Activated B cell treated with CpG ODN at 0.5 μM for 24 hours (primary cell): ENCODE results near the gene ACADVL. TPM values are rescaled to one million over a fixed set of nuclear protein-coding genes. Genes with fewer than 3 reads are reported as not detected.

Source experiments
- ATAC-seq: fragments of 200-7000 bp; cut with Tn5 transposase; one replicate; pipeline ENCODE4 v1.10.0; 2021; ENCODE audit warnings: low read depth, mild to moderate bottlenecking, moderate library complexity
- CTCF ChIA-PET: fragments of 350-600 bp; sonication (Branson Sonifier 250); formaldehyde crosslinking; loops from one replicate; lab custom pipeline; 2021; ENCODE audit warnings: antibody characterized with exemption; lab: Charles Lee
- POLR2A ChIA-PET: fragments of 350-600 bp; sonication (Branson Sonifier 250); formaldehyde crosslinking; loops from one replicate; lab custom pipeline; 2021; ENCODE audit warnings: antibody characterized with exemption; lab: Charles Lee
- DNase-seq: peaks from one replicate; pipeline ENCODE4 v3.0.0; 2022
- H3K27ac Mint-ChIP-seq: one replicate; pipeline ENCODE4 v1.8.0; 2020; ENCODE audit warnings: mixed read lengths
- H3K27me3 Mint-ChIP-seq: one replicate; pipeline ENCODE4 v1.8.0; 2021; ENCODE audit warnings: mixed read lengths
- H3K36me3 Mint-ChIP-seq: one replicate; pipeline ENCODE4 v1.8.0; 2021; ENCODE audit warnings: low read depth, mixed read lengths
- H3K4me1 Mint-ChIP-seq: one replicate; pipeline ENCODE4 v1.8.0; 2021; ENCODE audit warnings: mixed read lengths
- H3K4me3 Mint-ChIP-seq: one replicate; pipeline ENCODE4 v1.8.0; 2020; ENCODE audit warnings: mild to moderate bottlenecking, mixed read lengths
- H3K9me3 Mint-ChIP-seq: one replicate; pipeline ENCODE4 v1.8.0; 2020; ENCODE audit warnings: mixed read lengths
- intact Hi-C: fragments of 100-400 bp; cut with micrococcal nuclease; formaldehyde crosslinking; loops from one replicate; pipeline ENCODE4 v1.15.1; 2024
- total RNA-seq: library from RNA; stranded (reverse); gene quantifications from 2 replicates; pipeline ENCODE4 v1.2.3, GENCODE V29; 2022
- TF ChIP-seq, protein P1 (sequence below): fragments of 200-600 bp; IDR thresholded peaks from one replicate; pipeline ENCODE4 v1.8.0; 2022; ENCODE audit warnings: antibody characterized with exemption, mild to moderate bottlenecking

Gene ACADVL
- total RNA-seq, 1 donor from 2014 or later = 469 TPM

DNA sequence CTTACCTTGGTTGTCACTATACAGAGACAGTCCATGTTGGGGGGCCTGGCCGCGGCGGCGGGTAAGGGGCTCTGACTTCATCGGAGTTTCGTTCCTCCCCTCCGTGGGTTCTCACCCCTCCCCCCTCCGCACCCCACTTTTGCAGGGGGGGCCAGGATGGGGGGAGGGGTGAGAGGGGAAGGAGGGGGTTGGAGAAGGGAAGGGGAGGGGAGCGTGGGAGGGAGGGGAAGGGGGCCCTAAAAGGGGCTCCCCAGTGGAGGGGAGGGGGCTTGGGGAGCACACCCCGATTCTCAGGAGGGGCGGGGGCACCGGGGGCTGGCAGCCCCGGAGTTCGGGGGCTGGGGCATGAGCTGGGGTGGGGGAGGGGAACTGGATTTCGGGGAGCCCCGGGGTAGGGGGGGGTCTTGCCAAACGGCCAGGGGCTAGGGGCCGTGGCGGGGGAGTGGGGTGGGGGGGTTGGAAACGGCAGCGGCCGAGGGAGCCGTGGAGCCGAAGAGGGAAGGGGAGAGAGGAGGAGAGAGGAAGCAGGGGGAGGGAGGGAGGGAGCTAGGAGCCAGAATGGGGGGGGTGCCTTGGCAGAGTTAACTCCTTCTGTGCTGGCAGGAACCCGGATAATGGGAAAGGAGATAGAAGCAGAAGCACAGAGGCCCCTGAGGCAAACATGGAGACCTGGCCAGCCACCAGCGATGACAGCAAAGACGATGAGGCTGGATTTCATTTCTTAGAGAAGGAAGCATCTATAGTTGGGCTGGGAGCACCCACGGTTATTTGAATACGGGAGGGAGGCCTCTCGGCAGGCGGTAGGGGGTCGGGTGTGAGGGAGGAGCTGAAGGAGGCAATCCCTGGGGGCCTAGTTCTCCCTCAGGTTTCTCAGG is 2.4 kb upstream of the ACADVL start:
- intact Hi-C loops = loop anchor here (5.0 kb wide), 1 partner anchor 135 kb away; the partner anchor contains the start of gene KCTD11
- H3K27me3 Mint-ChIP-seq = no peaks in the 10 kb centered on the region
- POLR2A ChIA-PET = interaction anchor here (0.8 to 10.5 kb wide), 2 partner anchors 19 to 92 kb away, joined by 3 to 245 read pairs; partner anchors contain the start of genes DVL2, GABARAP and PHF23
- H3K4me3 Mint-ChIP-seq = peak overlapping the region; percentile 46
- DNase-seq (no peak), ATAC-seq (no peak)
- CTCF ChIA-PET = no interaction called here
- TF ChIP-seq, protein P1, sequence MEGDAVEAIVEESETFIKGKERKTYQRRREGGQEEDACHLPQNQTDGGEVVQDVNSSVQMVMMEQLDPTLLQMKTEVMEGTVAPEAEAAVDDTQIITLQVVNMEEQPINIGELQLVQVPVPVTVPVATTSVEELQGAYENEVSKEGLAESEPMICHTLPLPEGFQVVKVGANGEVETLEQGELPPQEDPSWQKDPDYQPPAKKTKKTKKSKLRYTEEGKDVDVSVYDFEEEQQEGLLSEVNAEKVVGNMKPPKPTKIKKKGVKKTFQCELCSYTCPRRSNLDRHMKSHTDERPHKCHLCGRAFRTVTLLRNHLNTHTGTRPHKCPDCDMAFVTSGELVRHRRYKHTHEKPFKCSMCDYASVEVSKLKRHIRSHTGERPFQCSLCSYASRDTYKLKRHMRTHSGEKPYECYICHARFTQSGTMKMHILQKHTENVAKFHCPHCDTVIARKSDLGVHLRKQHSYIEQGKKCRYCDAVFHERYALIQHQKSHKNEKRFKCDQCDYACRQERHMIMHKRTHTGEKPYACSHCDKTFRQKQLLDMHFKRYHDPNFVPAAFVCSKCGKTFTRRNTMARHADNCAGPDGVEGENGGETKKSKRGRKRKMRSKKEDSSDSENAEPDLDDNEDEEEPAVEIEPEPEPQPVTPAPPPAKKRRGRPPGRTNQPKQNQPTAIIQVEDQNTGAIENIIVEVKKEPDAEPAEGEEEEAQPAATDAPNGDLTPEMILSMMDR = no peak
- H3K4me1 Mint-ChIP-seq = peaks cover 70% of the 10 kb centered on the region
- no peak overlapping the region for H3K27ac Mint-ChIP-seq
- peaks cover 17% of the 10 kb centered on the region for H3K36me3 Mint-ChIP-seq
- H3K9me3 Mint-ChIP-seq = no peaks in the 10 kb centered on the region

DNA sequence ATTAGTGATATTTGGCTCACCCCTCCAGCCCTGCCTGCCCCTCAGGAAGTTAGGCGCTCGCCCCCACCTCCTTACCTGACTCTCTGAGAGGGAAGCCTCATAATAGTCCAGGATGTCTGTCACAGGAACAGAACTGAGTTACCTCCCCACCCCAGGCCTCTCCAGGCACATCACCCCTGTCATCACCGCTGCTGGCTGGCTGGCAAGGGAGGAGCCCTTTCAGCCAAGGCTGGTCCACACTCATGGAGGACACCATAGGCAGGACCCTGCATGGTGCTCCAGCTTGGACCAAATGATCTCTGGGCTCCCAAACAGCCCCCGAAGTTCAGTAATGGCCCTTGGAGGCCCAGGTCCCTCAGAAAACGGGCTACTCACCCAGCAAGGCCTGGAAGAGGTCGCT is 1.6 kb upstream of the ACADVL start:
- no peak for DNase-seq
- POLR2A ChIA-PET = interaction anchor here (0.6 to 10.5 kb wide), 3 partner anchors 18 to 314 kb away, joined by 3 to 245 read pairs (median 5); partner anchors contain the start of genes DVL2, GABARAP and PHF23
- H3K4me3 Mint-ChIP-seq = no peak overlapping the region
- no peak for ATAC-seq
- intact Hi-C loops = loop anchor here (5.0 kb wide), 1 partner anchor 134 kb away; the partner anchor contains the start of gene KCTD11
- H3K27ac Mint-ChIP-seq = no peak overlapping the region
- H3K4me1 Mint-ChIP-seq = peaks cover 70% of the 10 kb centered on the region
- H3K9me3 Mint-ChIP-seq = no peaks in the 10 kb centered on the region
- TF ChIP-seq, protein P1 = no peak
- H3K36me3 Mint-ChIP-seq = peaks cover 25% of the 10 kb centered on the region
- CTCF ChIA-PET = no interaction called here
- H3K27me3 Mint-ChIP-seq = no peaks in the 10 kb centered on the region

GRCh38 chr17:7218758-7219157 is 980 bp upstream of the ACADVL start:
- Mint-ChIP-seq H3K36me3 (peaks cover 31% of the 10 kb centered on the region), H3K4me3 (no peak overlapping the region), H3K27me3 (no peaks in the 10 kb centered on the region), H3K4me1 (peaks cover 65% of the 10 kb centered on the region), H3K27ac (peak overlapping the region; percentile 91), H3K9me3 (no peaks in the 10 kb centered on the region)
- DNase-seq (no peak), ATAC-seq (no peak)
- intact Hi-C loops = loop anchor here (1.0 to 5.0 kb wide), 2 partner anchors 13 to 134 kb away; partner anchors contain the start of gene KCTD11
- ChIA-PET POLR2A (interaction anchor here (0.6 to 10.5 kb wide), 6 partner anchors 10 to 467 kb away, joined by 3 to 245 read pairs (median 6); partner anchors contain the start of genes DVL2, GABARAP and PHF23), CTCF (interaction anchor here (1.2 kb wide), 1 partner anchor 173 kb away, joined by 4 read pairs; no protein-coding TSS in a partner anchor)
- TF ChIP-seq, protein P1 = no peak

GRCh38 chr17:7219229-7219811 is 418 bp upstream of the ACADVL start:
- TF ChIP-seq, protein P1 = no peak
- ATAC-seq (no peak), DNase-seq (no peak)
- Mint-ChIP-seq H3K9me3 (no peaks in the 10 kb centered on the region), H3K36me3 (peaks cover 36% of the 10 kb centered on the region), H3K4me1 (peaks cover 59% of the 10 kb centered on the region), H3K4me3 (peak overlapping the region; percentile 96), H3K27ac (peak overlapping the region; percentile 91), H3K27me3 (no peaks in the 10 kb centered on the region)
- CTCF ChIA-PET = interaction anchor here (1.2 to 2.7 kb wide), 3 partner anchors 23 to 174 kb away, joined by 4 to 24 read pairs (median 8); partner anchors contain the start of gene GABARAP
- intact Hi-C loops = loop anchor here (1.0 to 5.0 kb wide), 2 partner anchors 14 to 133 kb away; partner anchors contain the start of gene KCTD11
- POLR2A ChIA-PET = interaction anchor here (0.5 to 10.5 kb wide), 17 partner anchors 11 to 623 kb away, joined by 3 to 245 read pairs (median 4); partner anchors contain the start of genes CTDNEP1, DVL2, ELP5 and GABARAP
